ENCODE measurements around the gene PLS1.

- TF ChIP-seq EZH2 (IDR thresholded peaks at IDR 0.05; ENCODE audit: low read depth, low read length, severe bottlenecking) (no peak), YY1 (IDR thresholded peaks at IDR 0.05; ENCODE audit: low read depth, low read length) (no peak), CHD2 (IDR thresholded peaks at IDR 0.05; ENCODE audit: low read length) (no peak)
These were observed 68.6 kb downstream of the PLS1 start for GRCh38 chr3:142664819-142665218.
